Nephron (organoid): ENCODE results near the gene ADAMTS2.

Source experiments
- H3K27ac Mint-ChIP-seq, 3 experiments: 2 replicates each; pipeline ENCODE4 v1.8.0; 2020; ENCODE audit warnings: mixed read lengths in 3 of 3, mild to moderate bottlenecking in 2 of 3, moderate library complexity in 1 of 3
- H3K27me3 Mint-ChIP-seq: 2 replicates; pipeline ENCODE4 v1.8.0; 2021; ENCODE audit warnings: low read depth, mild to moderate bottlenecking, moderate library complexity, mixed read lengths
- H3K36me3 Mint-ChIP-seq: 2 replicates; pipeline ENCODE4 v1.8.0; 2020; ENCODE audit warnings: low read depth, mixed read lengths
- H3K4me1 Mint-ChIP-seq: 2 replicates; pipeline ENCODE4 v1.8.0; 2020; ENCODE audit warnings: mixed read lengths
- H3K4me3 Mint-ChIP-seq, 3 experiments: 2 replicates each; pipeline ENCODE4 v1.8.0; 2020; ENCODE audit warnings: mild to moderate bottlenecking in 3 of 3, mixed read lengths in 3 of 3, moderate library complexity in 2 of 3
- H3K9me3 Mint-ChIP-seq: 2 replicates; pipeline ENCODE4 v1.8.0; 2020; ENCODE audit warnings: mixed read lengths
- CTCF ChIP-seq, 3 experiments: fragments of 200-600 bp; sonication (generic); IDR thresholded peaks; one replicate each; pipeline ENCODE4 v1.5.0; 2021; ENCODE audit warnings: antibody characterized with exemption in 3 of 3; ENCODE audit not compliant: unreplicated experiment in 3 of 3

ADAMTS2 gene

GRCh38 chr5:179243333-179243732, 101.9 kb downstream of the ADAMTS2 start:
- Mint-ChIP-seq H3K27me3 (no peaks in the 10 kb centered on the region), H3K36me3 (peaks cover 5% of the 10 kb centered on the region)

DNA sequence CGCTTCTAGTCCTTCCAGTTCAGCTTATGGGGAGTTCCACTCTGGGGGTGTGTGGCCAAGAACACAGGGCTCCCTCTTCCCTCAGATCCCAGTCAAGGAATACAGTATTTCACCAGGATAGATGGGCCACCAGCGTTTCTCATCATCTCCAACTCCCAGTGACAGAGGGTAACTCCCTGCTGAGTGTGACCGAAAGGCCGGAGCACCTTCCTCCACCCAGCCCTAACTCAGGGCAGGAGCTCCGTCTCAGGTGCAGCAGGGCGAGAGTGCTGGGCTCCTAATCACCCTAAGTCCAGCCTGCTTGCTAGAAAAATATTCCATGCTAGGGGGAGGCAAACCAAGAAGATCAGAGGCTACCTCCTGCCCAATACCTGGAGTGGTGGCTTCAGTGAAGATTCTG, 102.6 kb downstream of the ADAMTS2 start:
- no peak overlapping the region for H3K4me3 Mint-ChIP-seq
- peaks cover 39% of the 10 kb centered on the region for H3K4me1 Mint-ChIP-seq
- peak overlapping the region in 1 of 3 experiments; percentile 0 for H3K27ac Mint-ChIP-seq
- no peaks in the 10 kb centered on the region for H3K27me3 Mint-ChIP-seq
- H3K36me3 Mint-ChIP-seq, result peaks cover 5% of the 10 kb centered on the region
- no peak for TF ChIP-seq CTCF (IDR thresholded peaks at IDR 0.05; ENCODE audit: unreplicated experiment in 3 of 3)
- H3K9me3 Mint-ChIP-seq, result peaks cover 29% of the 10 kb centered on the region

More at GRCh38 chr5:179243333-179243732, 101.9 kb downstream of the ADAMTS2 start:
- no peak for TF ChIP-seq CTCF (IDR thresholded peaks at IDR 0.05; ENCODE audit: unreplicated experiment in 3 of 3)
- Mint-ChIP-seq H3K9me3 (peaks cover 30% of the 10 kb centered on the region), H3K4me1 (peaks cover 39% of the 10 kb centered on the region), H3K4me3 (no peak overlapping the region), H3K27ac (peak overlapping the region in 1 of 3 experiments; percentile 4)

GRCh38 chr5:179241764-179242370, 103.4 kb downstream of the ADAMTS2 start:
- no peaks in the 10 kb centered on the region for H3K27me3 Mint-ChIP-seq
- H3K4me1 Mint-ChIP-seq, result peaks cover 39% of the 10 kb centered on the region
- H3K27ac Mint-ChIP-seq, result peak overlapping the region in 1 of 3 experiments; percentile 0
- no peak for TF ChIP-seq CTCF (IDR thresholded peaks at IDR 0.05; ENCODE audit: unreplicated experiment in 3 of 3)
- peaks cover 23% of the 10 kb centered on the region for H3K9me3 Mint-ChIP-seq
- H3K4me3 Mint-ChIP-seq, result no peak overlapping the region
- H3K36me3 Mint-ChIP-seq, result peaks cover 5% of the 10 kb centered on the region

DNA sequence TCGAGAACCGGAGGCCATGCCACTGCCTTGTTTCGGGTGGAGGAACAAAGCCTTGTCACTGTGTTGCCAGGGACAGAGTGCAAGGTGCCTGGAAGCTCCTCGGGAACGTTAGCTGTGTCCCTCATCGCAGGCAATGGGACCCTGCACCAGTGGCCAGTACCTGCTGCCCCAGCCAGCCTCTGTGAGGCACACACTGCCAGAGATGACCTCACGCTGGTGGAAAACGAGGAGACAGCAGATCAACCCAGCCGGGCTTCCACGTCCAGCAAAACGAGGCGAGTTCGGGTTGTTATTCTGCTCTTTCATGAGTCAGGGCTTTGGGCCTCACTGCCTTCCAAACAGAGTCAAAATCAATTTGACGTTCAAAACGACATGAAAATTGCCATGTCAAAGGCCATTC, 104.1 kb downstream of the ADAMTS2 start:
- no peak overlapping the region for H3K27ac Mint-ChIP-seq
- H3K36me3 Mint-ChIP-seq, result peaks cover 5% of the 10 kb centered on the region
- peaks cover 39% of the 10 kb centered on the region for H3K4me1 Mint-ChIP-seq
- H3K4me3 Mint-ChIP-seq, result no peak overlapping the region
- H3K9me3 Mint-ChIP-seq, result peaks cover 17% of the 10 kb centered on the region
- no peak for TF ChIP-seq CTCF (IDR thresholded peaks at IDR 0.05; ENCODE audit: unreplicated experiment in 3 of 3)
- no peaks in the 10 kb centered on the region for H3K27me3 Mint-ChIP-seq

DNA sequence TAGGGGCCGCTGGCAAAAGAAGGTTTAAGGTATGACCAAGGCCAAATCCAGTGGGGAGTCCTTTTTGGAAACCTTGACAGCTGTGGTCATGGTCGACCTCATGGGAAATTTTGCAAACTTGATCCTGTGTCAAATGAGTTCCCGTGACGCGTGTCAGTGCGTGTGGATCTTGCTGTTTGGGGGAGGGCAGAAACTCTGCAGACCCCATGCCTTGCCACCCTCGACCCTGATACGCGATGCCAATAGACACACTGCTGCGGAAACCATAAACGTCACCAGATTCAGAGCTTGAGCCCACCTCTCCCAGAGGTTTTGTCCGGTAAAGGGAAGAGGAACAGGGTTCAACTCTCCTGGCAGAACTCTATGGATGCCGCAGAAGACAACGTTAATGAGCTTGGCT, 104.7 kb downstream of the ADAMTS2 start:
- H3K9me3 Mint-ChIP-seq, result peaks cover 12% of the 10 kb centered on the region
- H3K36me3 Mint-ChIP-seq, result peaks cover 5% of the 10 kb centered on the region
- no peak overlapping the region for H3K4me3 Mint-ChIP-seq
- peaks cover 39% of the 10 kb centered on the region for H3K4me1 Mint-ChIP-seq
- no peak for TF ChIP-seq CTCF (IDR thresholded peaks at IDR 0.05; ENCODE audit: unreplicated experiment in 3 of 3)
- H3K27ac Mint-ChIP-seq, result peak overlapping the region in 1 of 3 experiments; percentile 30
- no peaks in the 10 kb centered on the region for H3K27me3 Mint-ChIP-seq
